IPS DF 4.7 (cell line): ENCODE data around the gene FHL3.

Experiments
- DNase-seq: peaks from one replicate; pipeline ENCODE4 v3.0.0-alpha.2; 2013; ENCODE audit warnings: low spot score; ENCODE audit errors: extremely low read depth

Gene FHL3, protein sequence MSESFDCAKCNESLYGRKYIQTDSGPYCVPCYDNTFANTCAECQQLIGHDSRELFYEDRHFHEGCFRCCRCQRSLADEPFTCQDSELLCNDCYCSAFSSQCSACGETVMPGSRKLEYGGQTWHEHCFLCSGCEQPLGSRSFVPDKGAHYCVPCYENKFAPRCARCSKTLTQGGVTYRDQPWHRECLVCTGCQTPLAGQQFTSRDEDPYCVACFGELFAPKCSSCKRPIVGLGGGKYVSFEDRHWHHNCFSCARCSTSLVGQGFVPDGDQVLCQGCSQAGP

GRCh38 chr1:38005195-38006007 is at the start of gene FHL3:
Gene FHL3 (minus strand): TSS chr1:38005514. CDS start chr1:37999412, 6,102 bp downstream.
- DNase-seq: no peak

DNA sequence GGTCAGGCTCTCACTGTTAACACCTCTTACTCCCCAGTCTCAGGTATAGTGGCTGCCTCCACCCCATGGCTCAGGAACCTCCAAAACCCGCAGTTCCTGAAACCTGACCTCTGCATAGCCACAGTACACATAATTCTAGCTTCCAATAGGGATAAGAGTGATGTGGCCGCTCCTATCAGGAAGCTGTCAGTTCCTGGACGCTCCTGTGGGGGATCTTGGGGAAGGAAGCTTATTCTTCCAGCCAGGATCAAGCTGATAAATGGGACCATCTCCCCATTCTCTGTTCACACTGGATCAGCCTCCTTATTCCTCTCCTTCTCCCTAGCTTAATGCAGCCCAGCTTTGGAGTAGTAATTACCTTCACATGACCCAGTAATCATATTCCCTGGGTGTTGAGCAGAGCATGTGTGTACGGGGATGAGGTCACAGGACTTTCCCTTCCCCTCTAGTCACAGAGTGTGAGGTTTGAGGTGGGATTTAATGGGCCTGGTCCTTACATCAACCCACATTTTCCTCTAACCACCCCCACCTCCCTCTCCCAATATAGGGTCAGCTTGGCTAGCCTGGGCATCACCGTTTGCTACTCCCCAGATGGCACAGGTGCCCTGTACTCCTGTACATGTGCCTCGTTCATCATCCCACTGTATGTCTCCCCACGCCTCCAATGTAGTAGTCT is 48.2 kb upstream of the FHL3 start:
- DNase-seq: no peak

GRCh38 chr1:38052750-38053415 is 47.6 kb upstream of the FHL3 start:
- no peak for DNase-seq

DNA sequence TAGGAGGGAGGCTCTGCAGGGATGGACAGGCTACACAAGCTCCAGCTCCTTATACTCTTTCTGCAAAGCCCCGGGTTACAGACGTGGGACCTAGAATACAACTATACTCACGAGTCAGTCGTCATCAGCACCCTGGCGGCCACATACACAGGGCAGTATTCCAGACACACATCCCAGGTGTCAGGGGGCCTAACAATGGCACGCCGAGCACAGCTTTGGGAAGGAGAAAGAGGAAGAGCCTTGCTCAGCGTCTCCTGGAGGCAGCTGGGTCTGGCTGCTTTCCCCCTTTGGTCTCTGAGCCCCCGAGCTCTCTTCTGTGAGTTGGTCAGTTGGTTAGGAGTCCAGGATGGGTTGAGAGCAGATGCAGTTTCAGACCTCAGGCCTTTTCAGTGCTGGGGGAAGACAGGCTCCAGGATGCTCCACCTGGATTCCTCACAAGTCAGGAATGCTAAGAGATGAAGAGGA is 45.8 kb upstream of the FHL3 start:
- DNase-seq: no peak

GRCh38 chr1:38050397-38051078 is 45.2 kb upstream of the FHL3 start:
- no peak for DNase-seq

DNA sequence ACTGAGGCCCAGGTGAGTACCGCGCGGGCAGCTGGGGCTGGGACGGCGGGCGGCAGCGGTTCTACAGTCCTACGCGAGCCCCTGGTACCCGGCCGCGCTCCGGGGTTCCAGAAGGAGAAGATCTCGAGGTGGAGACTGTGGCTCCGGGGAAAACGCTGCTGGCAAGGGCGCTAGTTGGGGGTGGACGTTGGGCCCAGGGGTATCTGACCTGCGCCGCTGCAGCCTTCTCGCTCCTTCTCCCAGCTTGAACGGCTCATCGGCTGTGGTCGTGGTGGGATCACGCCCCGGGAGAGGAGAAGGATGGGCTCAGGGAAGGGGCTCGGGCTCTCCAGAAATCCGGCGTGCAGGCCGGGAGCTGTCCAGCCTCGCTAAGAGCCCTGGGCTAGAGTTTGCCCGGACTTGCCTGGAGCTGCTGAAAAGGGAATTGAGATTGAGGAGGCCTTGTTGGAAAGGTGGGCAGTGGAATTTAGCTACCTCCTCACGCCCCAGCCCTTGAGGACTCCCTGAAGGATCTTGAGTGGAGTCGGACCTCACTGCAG is 42.4 kb upstream of the FHL3 start:
- no peak for DNase-seq

- DNase-seq: no peak
Observed at GRCh38 chr1:38046884-38047602, 41.7 kb upstream of the FHL3 start.

GRCh38 chr1:38046333-38046883 is 41.1 kb upstream of the FHL3 start, which contains the start of gene POU3F1:
Gene POU3F1 (minus strand): TSS chr1:38046793. CDS start chr1:38046743, 50 bp downstream.
- DNase-seq: no peak

- DNase-seq: no peak
Observed at GRCh38 chr1:38045401-38046332, 40.4 kb upstream of the FHL3 start.

- DNase-seq: no peak
Observed at GRCh38 chr1:38044221-38045215, 39.2 kb upstream of the FHL3 start.

DNA sequence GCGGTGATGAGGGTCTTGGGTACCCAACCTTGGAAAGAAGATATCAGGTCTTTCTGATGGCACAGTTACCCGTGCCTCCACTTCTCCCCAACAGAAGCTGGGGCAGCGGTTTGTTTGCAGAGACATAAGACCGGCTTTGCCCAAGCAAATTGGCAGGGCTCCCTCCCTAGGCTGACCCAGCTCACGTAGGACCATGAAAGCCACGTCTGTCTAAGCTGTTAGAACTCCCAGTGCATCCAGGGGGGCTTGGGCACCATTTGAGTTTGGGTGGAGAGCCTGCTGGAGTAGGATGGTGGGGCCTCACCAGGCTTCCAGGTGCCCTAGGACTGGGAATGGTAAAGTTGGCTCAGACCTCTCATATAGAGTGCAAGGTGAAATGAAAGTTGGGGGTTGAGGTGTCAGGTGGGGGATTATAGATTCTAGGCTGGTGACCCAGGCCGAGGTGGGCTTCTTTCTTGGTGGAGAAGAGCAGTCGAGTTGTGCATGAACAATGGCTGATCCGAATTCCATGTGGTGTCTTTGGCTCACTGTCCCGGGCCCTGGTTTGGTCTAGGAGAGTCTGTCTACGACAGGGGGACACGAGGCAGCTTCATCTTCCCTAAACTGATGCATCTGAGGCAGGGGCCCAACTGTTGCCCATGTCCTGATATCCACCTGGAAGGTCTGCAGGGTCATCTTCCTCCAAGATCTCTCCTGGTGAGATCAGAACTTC is 37.9 kb upstream of the FHL3 start:
- no peak for DNase-seq

- DNase-seq: no peak
Observed at GRCh38 chr1:38041936-38042834, 36.9 kb upstream of the FHL3 start.

- DNase-seq: no peak
Observed at GRCh38 chr1:38039331-38040088, 34.2 kb upstream of the FHL3 start.

DNA sequence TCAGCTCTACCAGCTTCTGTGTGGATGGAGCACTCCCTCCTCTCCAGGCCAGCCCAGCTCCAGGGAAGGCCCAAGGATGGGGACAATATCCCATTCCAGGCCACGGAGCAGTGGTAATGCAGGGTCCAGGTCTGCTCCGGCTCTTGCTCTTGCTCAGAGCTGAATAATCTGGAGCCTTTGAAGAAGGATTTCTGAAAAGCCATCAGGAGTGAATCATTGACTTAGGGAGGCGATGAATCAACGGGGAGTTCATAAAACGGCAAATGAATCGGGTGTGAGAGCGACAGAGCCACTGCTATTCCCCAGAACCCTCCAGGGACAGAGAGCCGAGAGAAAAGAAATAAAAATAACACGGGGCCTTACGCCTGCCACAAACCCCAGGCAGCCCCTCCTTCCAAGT is 33.5 kb upstream of the FHL3 start:
- no peak for DNase-seq
